KBM-7 (cell line): ENCODE data around the gene YIF1A.
A peak's percentile ranks its signal among the peaks of the same experiment; 100 is the strongest.

ENCODE experiments used
- DNase-seq: peaks from one replicate; pipeline ENCODE4 v3.0.0-alpha.2; 2015
- in situ Hi-C: fragments of 300-500 bp; cut with MboI; formaldehyde crosslinking; loops from 2 replicates; pipeline ENCODE4 v1.14.3; 2020; ENCODE audit warnings: low sequenced_read_pairs, low pct_unique_long_range_greater_than_20kb, mixed read lengths

The YIF1A gene

DNA sequence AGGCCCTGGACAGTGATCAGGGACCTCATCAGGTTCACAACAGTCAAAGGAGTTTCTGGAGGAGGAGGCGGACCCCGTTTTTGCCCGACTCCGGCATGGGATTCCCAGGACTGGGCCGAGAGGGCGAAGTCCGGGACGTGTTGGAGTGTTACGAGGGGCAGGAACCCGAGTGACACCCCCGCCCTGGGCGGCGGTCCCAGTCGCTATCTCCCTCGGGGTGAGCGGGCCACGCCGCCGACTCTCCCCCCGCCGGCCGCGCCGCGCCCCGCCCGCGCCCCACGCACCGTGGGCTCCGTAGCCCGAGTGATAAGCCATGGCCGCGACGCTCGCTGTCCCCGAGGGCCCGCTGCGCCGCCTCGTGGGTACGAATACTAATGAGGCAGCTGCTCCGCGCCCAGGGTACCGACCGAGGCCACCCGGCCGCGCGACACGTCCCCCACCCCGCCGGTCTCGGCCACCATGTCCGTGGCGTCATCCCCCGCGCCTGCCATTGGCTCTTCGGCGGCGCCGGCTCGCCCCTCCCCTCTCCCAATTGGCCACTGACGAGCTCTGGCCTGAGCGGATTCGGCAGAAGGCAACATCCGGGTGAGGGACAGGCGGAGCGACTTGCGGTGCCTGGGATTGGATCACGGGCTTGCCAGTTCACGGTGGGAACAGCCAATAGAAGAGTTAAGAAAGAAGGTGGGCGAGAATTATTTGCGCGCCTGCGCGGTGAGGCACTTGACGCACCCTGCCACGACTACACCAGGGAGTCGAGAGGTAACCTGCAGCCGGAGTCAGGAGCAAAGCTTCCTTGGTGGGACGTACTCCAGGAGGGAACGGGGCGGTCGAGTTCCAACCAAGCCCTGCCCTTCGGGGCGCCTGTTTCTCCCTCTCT, at the start of gene YIF1A:
TSS of gene YIF1A (minus strand) at position 473 of the 877 bp plus-strand sequence. CDS start at position 315, 158 bp downstream.
- peak; percentile 99 for DNase-seq
- in situ Hi-C loops: no loop called here

DNA sequence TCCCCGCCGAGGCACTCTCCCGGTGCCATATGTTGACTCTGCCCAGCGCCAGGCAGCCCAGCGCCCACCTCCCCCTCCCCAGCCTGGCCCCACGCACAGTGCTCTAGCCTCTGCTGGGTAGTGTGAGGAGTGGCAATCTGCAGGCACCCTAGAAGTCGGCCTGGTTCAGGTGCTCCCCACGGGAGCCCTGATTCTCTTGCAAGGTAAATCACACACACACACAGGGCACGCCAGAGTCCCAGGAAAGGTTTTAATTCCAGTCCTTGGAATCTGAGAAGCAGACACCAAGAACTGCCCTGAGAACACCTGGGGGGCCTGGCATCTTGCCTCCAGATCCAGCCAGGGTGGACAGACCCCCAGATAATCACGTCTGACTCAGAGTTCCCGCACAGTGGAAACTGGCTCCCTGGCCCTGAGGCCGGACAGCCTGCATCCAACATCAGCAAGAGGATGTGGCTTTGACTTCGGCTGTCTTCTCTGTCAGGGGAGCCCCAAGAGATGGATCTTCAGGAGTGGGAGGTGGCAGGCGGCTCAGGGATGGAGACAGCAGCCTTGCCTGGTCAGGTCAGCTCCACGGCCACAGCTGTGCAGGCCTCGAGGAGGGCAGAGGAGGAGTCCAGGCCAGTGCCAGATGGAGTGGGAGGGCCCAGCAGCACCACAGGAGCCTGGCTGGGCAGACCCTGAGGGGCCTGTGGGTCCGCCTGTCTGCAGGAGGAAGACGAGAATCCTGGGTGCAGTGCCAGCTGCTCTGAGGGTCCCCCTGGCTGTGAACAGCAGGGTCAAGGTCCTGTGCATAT, 48.4 kb upstream of the YIF1A start:
- no peak for DNase-seq
- in situ Hi-C loops: no loop called here

- DNase-seq: peak; percentile 81
- in situ Hi-C loops: no loop called here
Measured at GRCh38 chr11:66336234-66337102, 47.5 kb upstream of the YIF1A start, which contains the start of gene RIN1. RIN1 (minus strand) TSS chr11:66336434; CDS start chr11:66336402, 32 bp downstream.

- in situ Hi-C loops: no loop called here
- peak; percentile 36 for DNase-seq
Measured at GRCh38 chr11:66335531-66336233, 46.7 kb upstream of the YIF1A start.

DNA sequence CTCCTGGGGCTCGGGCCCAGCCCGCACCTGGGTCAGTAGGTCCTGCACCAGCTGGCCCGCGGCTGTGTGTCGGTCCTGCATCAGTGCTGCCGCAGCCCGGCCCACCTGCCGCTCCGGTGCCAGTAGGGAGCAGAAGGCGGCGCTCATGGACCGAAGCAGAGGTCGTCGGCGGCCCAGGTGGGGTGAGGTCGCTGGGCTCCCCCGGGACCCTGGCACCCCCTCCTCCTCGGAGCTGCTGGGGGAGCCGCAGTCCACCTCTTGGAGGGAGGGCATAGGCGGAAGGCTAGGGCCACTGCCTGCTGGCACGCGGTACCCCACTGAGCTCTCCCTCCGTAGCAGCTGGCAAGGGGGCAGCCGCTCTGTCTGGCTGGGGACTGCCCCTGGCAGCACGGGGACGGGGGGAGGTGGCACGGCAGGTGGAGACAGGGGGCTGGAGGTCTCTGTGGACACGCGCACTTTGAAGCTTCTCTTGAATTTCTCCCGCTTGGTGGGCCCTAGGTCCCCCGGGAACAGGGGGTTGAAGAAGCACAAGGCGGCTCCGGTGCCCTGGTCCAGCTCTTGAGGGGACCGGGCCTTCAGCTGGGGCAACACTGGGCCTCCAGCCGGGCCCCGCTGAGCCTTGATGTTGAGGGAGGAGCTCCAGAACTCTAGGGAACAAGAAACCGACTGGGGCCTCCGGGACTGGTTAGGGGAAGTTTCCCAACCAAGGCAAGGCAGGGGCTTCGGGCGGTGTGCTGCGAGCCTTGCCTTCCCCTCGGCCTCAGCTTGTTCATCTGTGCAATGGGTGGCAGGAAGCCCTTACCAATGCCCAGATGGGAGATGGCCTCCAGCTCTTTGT, 45.9 kb upstream of the YIF1A start:
- in situ Hi-C loops: no loop called here
- DNase-seq: no peak

DNA sequence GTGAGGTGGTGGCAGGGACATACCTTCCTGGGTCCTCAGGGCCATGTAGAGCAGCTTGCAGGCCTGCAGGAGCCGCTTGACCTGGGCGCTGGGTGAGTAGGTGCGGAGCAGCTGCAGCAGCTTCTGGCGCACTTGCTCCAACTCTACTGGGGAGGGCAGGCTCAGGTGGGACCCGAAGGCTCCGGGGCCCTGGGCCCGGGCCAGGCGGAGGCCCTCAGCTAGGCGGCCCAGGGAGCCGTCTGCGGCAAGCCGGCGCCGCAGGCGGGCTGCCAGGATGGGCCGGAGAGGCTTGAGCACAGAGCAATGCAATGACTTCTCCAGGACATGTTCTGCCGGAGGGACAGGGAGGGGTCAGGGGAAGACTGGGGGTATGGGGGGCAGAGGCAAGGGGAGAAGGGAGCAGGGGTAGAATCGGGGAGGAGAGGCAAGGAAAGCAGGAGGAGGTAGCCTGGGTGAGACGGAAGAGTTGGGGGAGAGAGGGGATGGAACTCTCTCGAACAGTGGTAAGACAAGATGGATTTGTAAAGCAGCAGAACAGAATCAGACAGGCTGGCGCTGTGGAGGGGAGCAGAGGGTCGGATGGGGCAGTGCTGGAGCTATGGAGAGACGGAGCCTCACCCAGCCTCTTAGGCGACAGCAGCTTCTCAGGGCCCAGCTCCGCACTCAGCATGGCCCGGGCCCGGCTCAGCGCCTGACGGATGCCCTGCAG, 45.1 kb upstream of the YIF1A start:
- in situ Hi-C loops: no loop called here

DNA sequence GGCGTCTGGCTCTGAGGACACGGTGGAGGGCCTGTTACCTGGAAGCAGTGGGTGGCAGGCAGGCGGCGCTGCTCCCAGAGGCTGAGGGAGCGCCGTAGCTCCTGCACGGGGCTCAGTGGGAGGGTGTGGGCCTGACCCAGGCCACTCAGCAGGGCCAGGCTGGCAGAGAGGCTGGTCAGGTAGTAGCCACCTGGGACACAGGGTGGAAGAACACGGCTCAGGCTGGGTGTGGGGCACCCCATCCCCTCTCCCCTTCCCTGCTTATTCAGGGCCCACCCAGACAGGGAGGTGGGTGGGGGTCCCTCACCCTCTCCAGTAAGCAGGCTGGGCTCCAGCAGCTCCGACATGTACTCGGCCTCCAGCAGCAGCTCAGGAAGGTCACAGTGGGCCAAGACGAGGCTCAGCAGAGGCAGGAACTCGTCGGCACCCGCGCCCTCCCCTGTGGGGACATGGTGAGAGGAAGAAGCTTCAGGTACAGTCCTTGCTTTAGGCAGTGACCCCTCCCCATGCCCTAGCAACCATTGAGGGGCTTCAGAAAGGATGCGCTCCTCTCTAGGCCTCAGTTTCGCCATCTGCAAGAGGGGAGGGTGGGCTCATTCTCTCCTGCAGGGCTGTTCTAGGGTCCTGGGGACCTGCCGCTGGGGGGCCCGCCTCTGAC, 44.4 kb upstream of the YIF1A start:
- no peak for DNase-seq
- in situ Hi-C loops: no loop called here

More for the DNA sequence above, 45.1 kb upstream of the YIF1A start:
- DNase-seq: no peak

DNA sequence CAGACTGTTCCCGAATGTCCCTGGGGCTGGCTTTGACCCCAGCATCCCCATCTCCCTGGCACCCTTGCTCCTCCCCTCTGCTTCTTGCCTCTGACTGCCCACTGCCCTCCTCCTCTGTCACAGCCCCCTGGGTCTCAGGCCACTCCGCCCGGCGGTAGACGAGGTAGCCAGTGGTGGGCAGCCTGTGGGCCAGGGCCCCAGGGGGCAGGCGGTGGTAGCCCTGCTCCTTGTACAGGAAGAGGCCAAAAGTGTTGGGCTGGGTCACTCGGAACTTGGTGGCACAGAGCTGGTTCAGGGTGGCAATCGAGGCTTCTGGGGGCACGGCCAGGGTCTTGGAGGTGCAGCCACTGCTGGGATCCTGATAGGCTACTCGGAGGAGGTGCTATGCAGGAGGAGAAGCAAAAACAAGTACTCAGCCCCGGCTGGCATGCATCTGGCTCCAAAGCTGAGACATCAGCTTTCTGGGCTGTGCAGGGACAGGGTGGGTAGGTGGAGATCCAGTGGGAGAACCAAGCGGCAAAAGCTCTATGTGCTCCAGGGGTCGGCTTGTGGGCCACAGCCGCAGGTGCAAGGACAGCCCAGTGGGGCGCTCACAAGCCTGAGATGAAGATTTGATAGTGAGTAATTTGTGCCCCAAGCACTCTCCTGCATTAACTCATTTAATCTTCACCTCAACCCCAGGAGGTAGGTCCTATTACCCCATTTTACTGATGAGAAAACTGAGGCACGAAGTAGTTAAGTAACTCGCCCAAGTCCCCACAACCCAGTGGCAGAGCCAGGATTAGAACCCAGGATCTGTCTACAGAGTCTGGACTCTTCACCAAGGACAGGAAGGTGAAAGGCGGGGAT, 43.7 kb upstream of the YIF1A start:
- in situ Hi-C loops: no loop called here

GRCh38 chr11:66331542-66332370, 42.8 kb upstream of the YIF1A start:
- DNase-seq: no peak

More for the DNA sequence above, 43.7 kb upstream of the YIF1A start:
- no peak for DNase-seq

GRCh38 chr11:66330931-66331330, 42.0 kb upstream of the YIF1A start:
- in situ Hi-C loops: no loop called here
- DNase-seq: no peak

More at GRCh38 chr11:66331542-66332370, 42.8 kb upstream of the YIF1A start:
- in situ Hi-C loops: no loop called here

- in situ Hi-C loops: no loop called here
- no peak for DNase-seq
Measured at GRCh38 chr11:66329165-66329673, 40.3 kb upstream of the YIF1A start.

- DNase-seq: peak; percentile 93
- in situ Hi-C loops: no loop called here
Measured at GRCh38 chr11:66328302-66329144, 39.6 kb upstream of the YIF1A start.

DNA sequence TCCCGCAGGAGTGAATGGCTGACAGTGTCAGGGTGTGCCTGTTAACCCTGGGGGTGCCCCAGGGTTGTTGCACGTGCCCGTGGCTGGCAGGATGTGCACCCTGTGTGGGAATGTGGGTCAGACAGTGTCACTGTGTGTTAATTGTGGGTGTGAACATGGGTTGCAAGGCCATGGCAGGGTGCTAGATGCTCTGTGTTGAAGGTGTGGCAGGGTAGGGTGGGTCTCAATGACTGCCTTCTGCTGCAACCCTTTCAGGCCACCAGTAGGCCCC, 39.0 kb upstream of the YIF1A start:
- in situ Hi-C loops: no loop called here
- no peak for DNase-seq
